ENCODE data around the gene AIF1L.

GRCh38 chr9:131122158-131122557, 25.8 kb downstream of the AIF1L start:
- TF ChIP-seq CTCF (IDR thresholded peaks at IDR 0.05) (no peak), POLR2AphosphoS5 (IDR thresholded peaks at IDR 0.05) (no peak)
